HT1080 (cell line): ENCODE data around the gene NLN. TPM values are rescaled to one million over a fixed set of nuclear protein-coding genes. Genes with fewer than 3 reads are reported as not detected.
A peak's percentile ranks its signal among the peaks of the same experiment; 100 is the strongest.
"Not testable (repeated sequence)": the region's sequence is repeated elsewhere in the genome, so short reads cannot be mapped to it uniquely, and the experiment has no call there.

Experiments used
- DNase-seq: peaks from one replicate; pipeline ENCODE4 v3.0.0-alpha.2; 2015; ENCODE audit warnings: low read depth
- total RNA-seq: library from RNA; depleted of rRNA; stranded (reverse); fragments of >200 nt; shearing (Covaris generic); gene quantifications from 2 replicates; pipeline ENCODE4 v1.2.3, GENCODE V29; 2014

The NLN gene
- total RNA-seq, 1 experiment from 2014 or later, result 33.2 TPM

DNA sequence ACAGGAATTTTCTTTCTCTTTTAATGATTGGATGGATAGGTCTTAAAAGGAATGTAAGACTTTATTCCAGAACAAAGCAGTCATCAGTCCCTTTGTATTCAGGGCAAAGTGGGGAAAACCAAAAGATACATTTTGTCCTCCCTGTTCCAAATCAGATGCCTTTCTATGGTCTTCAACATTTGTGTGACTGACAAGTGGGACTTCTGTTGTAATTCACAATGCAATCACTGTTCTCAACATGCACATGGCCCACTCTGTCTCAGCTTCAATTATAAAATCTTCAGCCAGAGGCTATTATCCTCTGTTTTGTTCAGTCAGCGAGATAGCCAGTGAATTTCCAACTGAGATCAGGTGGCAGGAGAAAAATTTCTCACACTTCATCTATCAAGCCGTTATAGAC is 108.9 kb downstream of the NLN start:
- no peak for DNase-seq

DNA sequence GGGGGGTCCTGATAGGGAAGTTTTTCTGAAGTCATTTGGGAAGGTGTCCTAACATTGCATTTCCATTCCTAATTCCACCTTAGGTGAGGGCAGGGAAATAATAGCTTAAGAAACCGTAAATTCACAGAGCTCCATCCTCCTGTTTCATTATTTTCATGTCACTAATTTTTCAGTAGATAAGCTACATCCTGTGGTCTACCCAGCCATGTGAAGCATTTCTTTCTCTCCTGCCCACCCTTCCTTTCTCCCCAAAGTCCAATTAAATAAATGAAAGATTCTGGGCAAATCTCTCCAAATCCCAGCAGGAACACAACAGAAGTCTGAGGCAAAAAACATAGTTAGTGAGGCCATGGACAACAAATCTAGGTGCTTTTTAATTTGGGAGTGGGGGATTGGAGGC is 109.3 kb downstream of the NLN start:
- no peak for DNase-seq

- no peak for DNase-seq
Observed at GRCh38 chr5:65832152-65832551, 110.1 kb downstream of the NLN start.

- DNase-seq, result no peak
Observed at GRCh38 chr5:65832603-65833228, 110.7 kb downstream of the NLN start.

DNA sequence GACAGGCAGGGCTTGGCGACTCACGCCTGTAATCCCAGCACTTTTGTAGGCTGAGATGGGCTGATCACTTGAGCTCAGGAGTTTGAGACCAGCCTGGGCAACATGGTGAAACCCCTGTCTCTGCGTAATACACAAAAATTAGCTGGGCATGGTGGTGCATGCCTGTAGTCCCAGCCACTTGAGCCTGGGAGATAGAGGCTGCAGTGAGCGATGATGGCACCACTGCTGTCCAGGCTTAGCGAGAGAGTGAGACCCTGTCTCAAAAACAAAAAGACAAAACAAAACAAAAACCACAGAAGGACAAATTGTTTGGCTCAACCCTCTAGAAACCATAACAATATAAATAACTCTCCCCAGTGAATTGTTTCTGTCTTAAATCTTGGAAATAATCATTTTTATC is 111.8 kb downstream of the NLN start:
- DNase-seq, result no peak

DNA sequence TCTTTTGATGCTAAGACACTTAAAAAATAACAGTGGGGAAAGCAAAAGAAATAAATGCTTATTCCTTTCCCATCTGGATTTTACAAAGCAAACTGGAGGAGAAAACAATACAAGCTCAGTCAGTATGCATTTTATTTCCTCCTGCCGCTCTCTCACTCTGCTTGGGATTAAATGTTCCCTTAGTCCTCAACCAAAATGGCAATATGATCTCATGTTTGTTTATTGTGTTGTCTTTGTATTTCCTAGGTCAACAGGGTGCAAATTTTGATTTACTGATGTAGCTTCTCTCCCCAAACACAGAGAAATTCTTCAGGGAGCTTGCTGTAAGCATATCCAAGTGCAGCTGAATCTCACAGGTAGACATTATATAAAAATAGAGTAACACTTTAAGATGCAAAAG is 112.3 kb downstream of the NLN start:
- DNase-seq, result no peak

DNA sequence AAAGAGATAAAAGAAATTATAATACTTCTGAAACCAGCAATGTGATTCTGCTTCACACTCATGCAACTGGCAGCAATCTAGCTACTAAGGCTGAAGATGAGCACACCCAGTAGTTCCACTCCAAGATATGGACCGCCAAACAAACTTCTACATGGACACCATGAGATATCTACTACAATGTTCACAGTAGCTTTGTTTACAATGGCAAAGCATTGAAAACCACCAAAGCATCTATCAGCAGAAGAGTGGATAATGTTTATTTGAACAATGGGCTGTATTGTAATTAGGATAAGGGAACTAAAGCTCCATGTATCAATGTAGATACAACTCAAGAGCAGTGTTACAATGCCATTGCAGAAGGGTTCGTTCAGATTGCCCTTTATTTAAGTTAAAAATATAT is 113.2 kb downstream of the NLN start:
- DNase-seq, result no peak

DNA sequence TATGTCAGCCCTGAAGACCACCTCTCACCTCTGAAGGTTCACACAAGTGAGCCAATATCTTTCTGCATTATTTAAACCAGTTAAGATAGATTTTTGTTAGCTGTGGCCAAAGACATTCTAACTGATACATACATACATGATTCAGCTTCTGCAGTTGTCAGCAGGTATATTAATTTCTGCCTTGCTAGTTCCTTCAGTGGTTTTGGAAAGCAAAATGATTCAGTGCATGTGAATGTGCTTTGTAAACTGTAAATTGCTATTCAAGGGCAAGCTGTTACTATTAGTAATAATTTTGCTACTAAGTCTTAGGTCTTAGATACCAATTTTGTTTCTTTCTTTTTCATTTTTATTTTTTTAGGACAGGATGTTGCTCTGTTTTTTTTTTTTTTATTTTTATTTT is 115.1 kb downstream of the NLN start:
- peak; percentile 30 for DNase-seq

- not testable (repeated sequence) for DNase-seq
Observed at GRCh38 chr5:65839170-65839569, 117.2 kb downstream of the NLN start.

DNA sequence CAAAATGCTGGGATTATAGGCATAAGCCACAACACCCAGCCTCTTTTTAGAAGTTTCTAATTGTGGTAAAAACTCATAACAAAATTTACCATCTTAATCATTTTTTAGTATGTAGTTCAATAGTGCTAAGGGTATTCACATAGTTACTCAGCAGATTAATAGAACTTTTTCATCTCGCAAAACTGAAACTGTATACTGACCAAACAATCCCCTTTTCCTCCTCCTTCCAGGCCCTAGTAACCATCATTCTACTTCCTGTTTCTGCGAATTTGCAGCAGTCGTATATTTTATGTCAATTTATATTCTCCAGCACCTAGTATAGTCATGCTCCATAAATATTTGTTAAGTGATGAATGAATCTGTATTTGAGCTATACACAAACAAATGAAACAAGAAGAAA is 118.1 kb downstream of the NLN start:
- DNase-seq, result no peak

- DNase-seq, result not testable (repeated sequence)
Observed at GRCh38 chr5:65844763-65845162, 122.8 kb downstream of the NLN start.

GRCh38 chr5:65846101-65846500 is 124.1 kb downstream of the NLN start:
- DNase-seq, result no peak

DNA sequence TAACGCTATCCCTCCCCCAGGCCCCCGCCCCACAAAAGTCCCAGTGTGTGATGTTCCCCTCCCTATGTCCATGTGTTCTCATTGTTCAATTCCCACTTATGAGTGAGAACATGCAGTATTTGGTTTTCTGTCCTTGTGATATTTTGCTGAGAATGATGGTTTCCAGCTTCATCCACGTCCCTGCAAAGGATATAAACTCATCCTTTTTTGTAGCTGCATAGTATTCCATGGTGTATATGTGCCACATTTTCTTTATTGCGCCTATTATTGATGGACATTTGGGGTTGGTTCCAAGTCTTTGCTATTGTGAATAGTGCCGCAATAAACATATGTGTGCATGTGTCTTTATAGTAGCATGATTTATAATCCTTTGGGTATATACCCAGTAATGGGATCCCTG is 125.0 kb downstream of the NLN start:
- not testable (repeated sequence) for DNase-seq

DNA sequence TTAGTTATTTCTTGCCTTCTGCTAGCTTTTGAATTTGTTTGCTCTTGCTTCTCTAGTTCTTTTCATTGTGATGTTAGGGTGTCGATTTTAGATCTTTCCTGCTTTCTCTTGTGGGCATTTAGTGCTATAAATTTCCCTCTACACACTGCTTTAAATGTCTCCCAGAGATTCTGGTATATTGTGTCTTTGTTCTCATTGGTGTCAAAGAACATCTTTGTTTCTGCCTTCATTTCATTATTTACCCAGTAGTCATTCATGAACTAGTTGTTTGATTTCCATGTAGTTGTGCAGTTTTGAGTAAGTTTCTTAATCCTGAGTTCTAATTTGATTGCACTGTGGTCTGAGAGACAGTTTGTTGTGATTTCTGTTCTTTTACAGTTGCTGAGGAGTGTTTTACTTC is 127.9 kb downstream of the NLN start:
- not testable (repeated sequence) for DNase-seq

- DNase-seq, result no peak
Observed at GRCh38 chr5:65854925-65855324, 132.9 kb downstream of the NLN start.

DNA sequence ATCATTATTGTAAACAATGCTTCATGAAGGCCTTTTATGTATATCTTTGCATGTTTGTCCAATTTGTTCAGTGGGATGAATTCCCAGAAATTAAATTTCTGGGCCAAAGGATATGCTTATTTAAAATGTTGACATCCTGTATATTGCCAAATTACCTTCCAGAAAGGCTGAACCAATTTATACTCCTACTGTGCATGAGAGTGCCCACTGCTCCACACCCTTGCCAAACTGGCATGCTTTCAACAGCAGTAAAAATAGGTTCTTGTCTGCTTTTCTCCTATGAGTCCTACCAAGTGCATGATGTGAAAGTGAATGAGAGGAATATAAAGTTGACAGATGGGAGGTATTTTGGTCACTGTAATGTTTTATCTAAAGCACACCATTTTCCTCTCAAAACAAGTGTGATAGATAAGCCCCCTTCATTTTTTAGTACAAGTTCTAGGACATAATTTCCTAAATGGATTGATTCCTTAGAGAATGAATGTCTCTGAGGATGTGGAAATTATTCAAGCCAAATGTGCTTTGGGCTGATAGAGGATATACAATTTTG is 133.8 kb downstream of the NLN start:
- no peak for DNase-seq

GRCh38 chr5:65856520-65856919 is 134.5 kb downstream of the NLN start:
- DNase-seq, result no peak

GRCh38 chr5:65858316-65858715 is 136.3 kb downstream of the NLN start:
- DNase-seq, result peak; percentile 22

DNA sequence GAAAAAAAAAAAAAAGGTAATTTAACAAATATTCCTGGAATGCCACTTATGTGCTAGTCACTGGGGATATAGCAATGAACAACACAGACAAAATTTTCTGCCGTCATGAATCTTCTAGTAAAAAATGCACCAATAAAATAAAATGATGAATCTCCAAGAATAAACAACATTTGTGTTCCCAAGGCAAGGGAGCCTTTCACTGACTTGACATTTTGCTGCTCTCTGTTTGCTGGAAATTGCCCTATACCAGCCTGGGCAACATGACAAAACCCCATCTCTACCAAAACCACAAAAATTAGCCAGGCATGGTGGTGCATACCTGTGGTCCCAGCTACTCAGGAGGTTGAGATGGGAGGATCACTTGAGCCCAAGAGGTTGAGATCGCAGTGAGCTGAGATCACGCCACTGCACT is 139.8 kb downstream of the NLN start:
- DNase-seq, result peak; percentile 97

DNA sequence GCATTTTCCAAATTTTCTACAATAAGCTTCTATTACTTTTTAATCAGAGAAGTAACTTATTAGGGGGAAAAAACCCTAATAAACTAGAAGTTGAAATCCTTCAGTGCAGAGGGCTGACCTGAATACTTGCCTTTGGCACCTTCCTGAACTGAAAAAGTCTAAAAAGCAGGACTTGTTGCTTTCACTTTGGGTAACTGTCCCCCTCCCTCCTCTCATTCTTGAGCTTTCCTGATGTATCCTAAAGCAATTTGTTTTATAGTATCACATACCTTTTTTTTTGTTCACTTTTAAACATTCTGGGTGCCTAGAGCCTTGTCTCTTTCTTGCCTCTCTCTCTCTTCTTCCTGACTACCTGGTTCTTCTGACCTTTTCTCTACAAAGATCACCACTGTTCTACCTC is 140.4 kb downstream of the NLN start:
- no peak for DNase-seq

DNA sequence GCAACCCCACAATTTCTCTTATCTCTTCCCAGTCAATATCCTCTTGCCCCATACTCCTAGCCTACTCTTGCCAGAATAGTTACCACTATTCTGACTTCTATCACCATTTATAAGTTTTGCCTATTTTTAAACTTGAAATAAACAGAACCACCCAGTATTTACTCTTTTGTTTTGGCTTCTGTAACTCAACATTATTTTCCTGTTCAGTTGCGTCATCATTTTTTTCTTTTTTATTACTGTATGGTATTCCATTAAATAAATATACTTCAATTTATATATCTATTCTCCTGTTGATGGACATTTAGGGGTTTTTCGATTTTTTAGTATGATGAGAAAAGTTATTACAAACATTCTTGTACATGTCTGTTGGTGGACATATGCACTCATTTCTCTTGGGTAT is 141.7 kb downstream of the NLN start:
- no peak for DNase-seq

DNA sequence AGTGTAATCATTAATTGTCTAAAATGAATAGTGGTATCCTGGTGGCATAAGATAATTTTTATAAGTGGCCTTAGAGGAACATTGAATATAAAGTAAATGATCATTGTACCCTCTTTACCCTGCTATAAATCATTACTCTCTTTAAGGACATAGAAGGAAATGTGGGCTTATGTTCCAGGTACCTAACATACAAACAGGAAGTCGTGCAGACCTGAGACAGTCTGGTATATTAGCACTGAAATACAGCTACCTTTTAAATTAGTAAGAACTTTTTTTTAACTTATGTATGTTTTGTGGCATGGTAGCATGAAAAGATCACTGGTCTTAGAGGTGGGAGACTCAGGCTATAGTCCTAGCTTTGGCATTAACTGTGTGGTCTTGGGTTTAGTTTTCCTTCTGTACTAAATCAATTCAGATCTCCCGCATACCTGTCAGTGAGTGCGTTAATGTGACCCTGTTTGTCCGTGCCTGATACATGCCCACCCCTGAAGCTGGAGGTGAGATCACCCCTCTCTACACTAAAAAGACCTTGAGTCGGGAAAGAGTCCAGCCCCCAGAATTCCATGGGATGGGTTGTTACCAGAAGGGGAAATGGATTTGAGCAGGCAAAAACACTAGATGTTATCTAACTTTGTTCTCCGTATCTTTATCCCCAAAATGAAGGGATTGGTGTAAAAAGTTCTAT is 145.0 kb downstream of the NLN start:
- DNase-seq, result no peak

GRCh38 chr5:65867542-65868195 is 145.7 kb downstream of the NLN start:
- no peak for DNase-seq
